HG02884 (cell line): Measurements from ENCODE around the gene LY86.

ENCODE experiments used
- ATAC-seq: cut with Tn5 transposase; IDR thresholded peaks from one replicate; pipeline ENCODE4 v1.9.1; 2021; ENCODE audit warnings: mild to moderate bottlenecking, moderate library complexity; ENCODE audit not compliant: unreplicated experiment

The LY86 gene

GRCh38 chr6:6697620-6698019, 109.1 kb downstream of the LY86 start:
- no peak for ATAC-seq

GRCh38 chr6:6699741-6700367, 111.3 kb downstream of the LY86 start:
- no peak for ATAC-seq

- no peak for ATAC-seq
Observed at GRCh38 chr6:6700407-6701270, 112.1 kb downstream of the LY86 start.

DNA sequence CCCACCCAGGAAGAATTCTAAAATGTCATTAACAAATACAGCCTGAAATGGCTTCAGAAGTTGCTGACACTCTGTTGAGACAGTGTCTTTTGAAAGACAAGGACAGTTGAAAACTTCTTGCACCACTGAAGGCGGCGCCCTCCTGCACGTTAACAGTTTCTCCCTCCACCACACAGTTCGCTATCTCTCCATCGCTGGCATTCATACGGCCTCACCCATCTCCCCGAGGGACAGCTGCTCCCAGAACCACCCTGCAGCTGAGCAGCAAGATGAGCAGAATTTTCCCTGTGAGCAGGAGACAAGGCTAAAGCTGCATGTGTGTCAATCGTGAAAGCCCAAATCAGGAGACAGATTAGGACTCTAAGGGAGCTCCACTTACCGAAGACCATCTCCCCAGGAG, 113.3 kb downstream of the LY86 start:
- no peak for ATAC-seq

DNA sequence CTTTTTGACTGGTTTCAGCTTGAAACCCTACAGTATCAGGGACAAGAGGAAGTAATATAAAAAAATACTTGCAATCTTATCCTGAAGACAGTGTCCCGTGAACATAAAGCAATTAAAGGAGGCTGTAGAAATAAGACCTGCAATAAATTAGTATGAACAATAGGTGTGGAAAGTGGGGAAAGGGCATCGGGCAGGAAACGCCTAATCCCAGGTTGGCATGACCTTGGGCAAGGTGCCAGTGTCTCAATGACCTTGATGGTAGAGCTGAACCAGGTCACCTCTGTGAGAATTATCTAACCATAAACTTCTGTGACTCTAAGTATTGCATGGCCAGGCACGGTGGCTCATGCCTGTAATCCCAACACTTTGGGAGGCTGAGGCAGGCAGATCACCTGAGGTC, 115.2 kb downstream of the LY86 start:
- no peak for ATAC-seq
